PC-9 (cell line): Measurements from ENCODE around the gene CREBBP.

Source experiments
- CTCF ChIP-seq: fragments of 200-600 bp; sonication (generic); conservative IDR thresholded peaks from 2 replicates; pipeline ENCODE4 v1.6.1; 2017; ENCODE audit warnings: mixed run types, antibody characterized with exemption, mild to moderate bottlenecking, moderate library complexity
- EZH2 ChIP-seq: fragments of 200-600 bp; sonication (generic); IDR thresholded peaks from 2 replicates; pipeline ENCODE4 v1.8.0; 2017; ENCODE audit warnings: antibody characterized with exemption, low read depth

GRCh38 chr16:3717235-3718018 lies 163.1 kb downstream of the CREBBP start, which contains the start of gene TRAP1:
- TF ChIP-seq CTCF (no peak), EZH2 (no peak)
